Epithelial cell of proximal tubule (primary cell): ENCODE results near the gene MEIOB. TPM values are rescaled to one million over a fixed set of nuclear protein-coding genes. Genes with fewer than 3 reads are reported as not detected.

ENCODE experiments used
- DNase-seq: peaks from one replicate; pipeline ENCODE4 v3.0.0-alpha.2; 2011; ENCODE audit warnings: low read depth
- H3K4me3 ChIP-seq: 2 replicates; pipeline ENCODE4 v1.5.1; 2011; ENCODE audit warnings: low read depth, mild to moderate bottlenecking, low read length
- total RNA-seq: library from RNA; depleted of rRNA; stranded (reverse); fragments of >200 nt; gene quantifications from 2 replicates; pipeline ENCODE4 v1.2.3, GENCODE V29; 2015
- TF ChIP-seq, protein P1 (sequence below): conservative IDR thresholded peaks from 2 replicates; pipeline ENCODE4 v1.5.1; 2012; ENCODE audit warnings: low read depth, mild to moderate bottlenecking, low read length

MEIOB gene
- total RNA-seq, 1 donor from 2014 or later, result 2.1 TPM

DNA sequence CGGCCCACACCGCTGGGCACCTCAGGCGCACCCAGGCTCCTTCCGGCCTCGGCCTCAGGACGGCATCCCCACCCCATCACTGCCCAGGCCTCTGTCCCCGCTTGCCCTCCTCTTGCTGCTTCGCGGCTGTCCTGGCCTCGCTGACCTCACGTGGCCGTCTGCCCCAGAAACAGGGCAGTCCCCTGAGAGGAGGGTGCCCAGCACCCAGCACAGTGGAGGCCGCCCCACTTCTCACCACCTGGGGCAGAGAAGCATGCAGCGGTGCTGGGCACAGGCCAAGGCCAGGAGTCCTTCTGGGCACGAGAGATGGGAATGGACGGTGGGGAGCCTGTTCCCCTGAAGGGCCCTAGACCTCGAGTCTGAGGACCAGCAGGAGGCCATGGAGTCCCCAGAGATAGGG, 54.2 kb downstream of the MEIOB start:
- H3K4me3 ChIP-seq, result no peak overlapping the region
- no peak for DNase-seq
- TF ChIP-seq, protein P1, sequence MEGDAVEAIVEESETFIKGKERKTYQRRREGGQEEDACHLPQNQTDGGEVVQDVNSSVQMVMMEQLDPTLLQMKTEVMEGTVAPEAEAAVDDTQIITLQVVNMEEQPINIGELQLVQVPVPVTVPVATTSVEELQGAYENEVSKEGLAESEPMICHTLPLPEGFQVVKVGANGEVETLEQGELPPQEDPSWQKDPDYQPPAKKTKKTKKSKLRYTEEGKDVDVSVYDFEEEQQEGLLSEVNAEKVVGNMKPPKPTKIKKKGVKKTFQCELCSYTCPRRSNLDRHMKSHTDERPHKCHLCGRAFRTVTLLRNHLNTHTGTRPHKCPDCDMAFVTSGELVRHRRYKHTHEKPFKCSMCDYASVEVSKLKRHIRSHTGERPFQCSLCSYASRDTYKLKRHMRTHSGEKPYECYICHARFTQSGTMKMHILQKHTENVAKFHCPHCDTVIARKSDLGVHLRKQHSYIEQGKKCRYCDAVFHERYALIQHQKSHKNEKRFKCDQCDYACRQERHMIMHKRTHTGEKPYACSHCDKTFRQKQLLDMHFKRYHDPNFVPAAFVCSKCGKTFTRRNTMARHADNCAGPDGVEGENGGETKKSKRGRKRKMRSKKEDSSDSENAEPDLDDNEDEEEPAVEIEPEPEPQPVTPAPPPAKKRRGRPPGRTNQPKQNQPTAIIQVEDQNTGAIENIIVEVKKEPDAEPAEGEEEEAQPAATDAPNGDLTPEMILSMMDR, result no peak

DNA sequence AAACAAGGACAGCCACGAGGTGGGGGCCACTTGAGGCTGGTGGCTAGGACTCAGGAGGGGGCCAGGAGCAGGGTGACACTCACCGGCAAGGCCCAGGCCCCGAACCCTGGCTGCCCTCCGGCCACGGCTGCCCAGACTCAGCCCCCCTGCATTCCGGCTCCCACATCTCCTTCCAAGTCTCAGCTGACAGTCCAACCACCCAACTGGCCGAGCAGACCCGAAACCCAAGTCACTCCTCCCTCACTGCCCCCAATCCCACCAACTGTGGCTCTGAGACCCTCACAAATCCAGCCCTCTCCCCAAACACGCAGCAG, 54.7 kb downstream of the MEIOB start:
- no peak for DNase-seq
- TF ChIP-seq, protein P1, result no peak
- H3K4me3 ChIP-seq, result no peak overlapping the region

DNA sequence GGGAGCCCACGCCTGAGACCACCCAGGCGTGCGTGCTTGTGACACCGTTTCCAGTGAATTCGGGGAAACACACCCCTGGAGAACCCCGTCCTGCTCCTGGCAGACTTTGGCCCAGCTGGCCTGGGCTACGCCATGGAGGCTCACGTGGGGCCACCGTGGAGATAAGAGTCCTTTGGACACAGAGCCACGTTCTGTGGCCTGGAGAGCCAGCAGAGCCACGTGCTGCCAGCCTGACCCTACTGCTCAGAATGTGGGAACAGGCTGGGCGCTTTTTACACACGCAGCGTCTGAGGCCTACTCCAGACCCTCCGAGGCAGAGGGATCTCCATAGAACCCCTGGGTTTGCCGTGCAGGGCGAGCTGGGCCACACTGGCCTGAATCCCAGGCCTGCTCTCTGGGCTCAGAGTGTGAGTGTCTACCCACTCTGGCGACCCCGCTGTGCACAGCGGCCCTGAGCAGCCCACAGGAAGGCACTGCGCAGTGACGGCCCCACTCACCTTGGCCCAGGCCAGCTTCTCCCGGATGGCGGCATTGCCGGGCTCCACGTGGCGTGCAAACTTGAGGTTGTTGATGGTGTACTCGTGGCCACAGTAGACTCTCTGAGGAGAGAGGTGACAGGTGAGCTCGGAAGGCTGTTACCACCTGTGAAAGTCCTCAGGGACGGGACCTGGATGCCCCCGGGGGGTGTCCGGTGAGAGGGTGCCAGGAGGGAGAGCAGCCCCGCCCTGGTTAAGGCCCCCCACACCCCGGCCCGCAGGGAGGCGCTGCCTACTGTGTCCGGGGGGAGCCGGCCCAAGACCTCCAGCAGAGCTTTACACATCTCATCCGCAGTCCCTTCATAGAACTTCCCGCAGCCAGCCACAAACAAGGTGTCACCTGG, 55.3 kb downstream of the MEIOB start:
- TF ChIP-seq, protein P1, result no peak
- no peak overlapping the region for H3K4me3 ChIP-seq
- DNase-seq, result no peak

DNA sequence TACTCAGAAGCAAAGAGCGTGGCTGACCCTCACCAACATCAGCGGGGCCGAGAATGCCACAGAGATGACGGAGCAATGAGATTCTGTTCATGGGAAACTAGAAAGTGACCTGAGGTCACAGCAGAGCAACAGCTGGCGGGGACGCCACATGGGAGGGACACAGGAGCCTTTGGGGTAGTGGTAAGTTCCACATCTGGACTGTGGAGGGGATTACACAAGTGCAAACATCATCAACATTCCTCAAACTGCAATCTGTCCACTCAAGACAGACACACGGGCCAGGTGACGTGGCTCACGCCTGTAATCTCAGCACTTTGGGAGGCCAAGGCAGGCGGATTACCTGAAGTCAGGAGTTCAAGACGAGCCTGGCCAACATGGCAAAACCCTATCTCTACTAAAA, 56.5 kb downstream of the MEIOB start:
- TF ChIP-seq, protein P1, result no peak
- DNase-seq, result no peak

DNA sequence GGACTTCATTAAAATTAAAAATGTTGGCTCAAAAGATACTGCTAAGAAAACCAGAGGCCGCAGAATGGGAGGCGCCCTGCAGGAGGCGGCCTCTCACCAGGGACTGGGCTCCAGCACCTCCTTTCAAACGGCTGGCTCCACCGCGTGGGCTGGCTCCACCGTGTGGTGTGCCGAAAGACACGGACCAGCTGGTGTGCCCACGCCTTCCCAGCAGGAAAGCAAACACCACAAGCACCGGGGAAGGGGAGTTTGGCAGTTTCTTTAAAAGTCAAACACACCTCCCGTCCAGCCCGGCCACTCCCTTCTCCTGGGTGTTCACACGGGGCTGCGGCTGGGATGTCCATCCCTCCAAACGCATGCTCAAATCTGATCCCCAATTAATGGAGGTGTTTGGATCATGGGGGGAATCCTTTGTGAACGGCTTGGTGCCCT, 59.2 kb downstream of the MEIOB start:
- H3K4me3 ChIP-seq, result no peak overlapping the region
- TF ChIP-seq, protein P1, result peak; percentile 71
- DNase-seq, result no peak

More for the DNA sequence above, 56.5 kb downstream of the MEIOB start:
- H3K4me3 ChIP-seq, result no peak overlapping the region

DNA sequence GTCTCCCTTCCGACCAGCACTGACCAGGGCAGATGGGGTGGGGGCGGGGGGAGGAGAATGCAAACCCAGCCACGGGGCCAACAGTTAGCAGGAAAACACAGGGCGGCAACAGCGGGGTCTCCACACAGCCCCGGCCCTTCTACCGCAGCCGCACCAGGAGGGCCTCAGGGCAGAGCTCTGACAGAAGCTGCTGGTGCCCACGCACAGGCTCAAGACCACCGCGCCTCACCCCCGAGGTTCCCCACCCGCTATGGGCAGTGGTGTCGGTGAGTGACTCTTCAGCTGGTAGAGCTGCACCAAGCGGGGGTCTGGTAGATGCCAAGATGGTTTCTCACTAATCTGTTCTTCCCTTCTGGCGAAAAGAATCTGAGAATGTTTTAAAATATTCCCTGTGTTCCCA, 61.4 kb downstream of the MEIOB start:
- DNase-seq, result no peak
- TF ChIP-seq, protein P1, result no peak
- H3K4me3 ChIP-seq, result no peak overlapping the region

DNA sequence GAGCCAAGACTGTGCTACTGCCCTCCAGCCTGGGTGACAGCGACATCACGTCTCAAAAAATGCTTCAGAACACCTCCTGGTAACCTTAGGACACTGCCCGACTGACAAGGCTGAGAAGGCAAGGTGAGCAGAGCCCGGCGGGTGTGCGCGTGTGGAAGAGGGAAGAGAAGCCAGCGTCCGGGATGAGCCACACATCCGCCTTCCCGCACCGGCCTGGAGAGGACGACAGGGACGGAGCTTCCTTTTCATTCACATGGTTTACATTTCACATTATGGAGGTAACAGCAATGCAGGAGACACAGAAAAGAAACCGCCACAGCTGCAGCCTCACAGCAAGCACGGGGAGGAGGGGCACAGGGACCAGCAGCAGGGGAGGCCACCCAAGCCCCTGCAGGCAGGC, 61.9 kb downstream of the MEIOB start:
- no peak overlapping the region for H3K4me3 ChIP-seq
- TF ChIP-seq, protein P1, result no peak
- no peak for DNase-seq
